Neural cell (in vitro differentiated cells): Measurements from ENCODE around the gene HORMAD2.

ENCODE experiments used
- TAF1 ChIP-seq: IDR thresholded peaks from 2 replicates; pipeline ENCODE4 v1.6.1; 2012; ENCODE audit warnings: low read depth
- TF ChIP-seq, protein P1 (sequence below): fragments of 450-650 bp; IDR thresholded peaks from 2 replicates; pipeline ENCODE4 v1.5.1; 2014; ENCODE audit warnings: antibody characterized with exemption, mild to moderate bottlenecking, moderate library complexity; ENCODE audit not compliant: poor library complexity, severe bottlenecking
- TF ChIP-seq, protein P2 (sequence below): IDR thresholded peaks from 2 replicates; pipeline ENCODE4 v1.6.1; 2012; ENCODE audit warnings: borderline replicate concordance

DNA sequence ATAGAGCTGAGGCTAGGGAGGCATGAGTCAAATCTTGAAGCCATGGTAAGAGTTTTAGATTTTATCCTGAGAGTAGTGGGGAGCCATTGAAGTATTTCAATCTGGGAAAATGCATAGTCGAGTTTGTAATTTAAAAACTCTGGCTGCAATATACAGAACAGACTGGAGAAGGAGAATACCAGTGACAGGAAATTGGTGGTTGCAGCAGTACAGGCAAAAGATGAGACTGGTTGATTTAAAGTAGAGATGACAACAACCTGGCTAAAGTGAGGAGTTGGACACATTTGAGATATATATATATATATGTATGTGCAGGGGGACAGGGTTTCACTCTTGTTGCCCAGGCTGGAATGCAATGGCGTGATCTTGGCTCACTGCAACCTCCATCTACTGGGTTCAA lies 6.2 kb downstream of the HORMAD2 start:
- TF ChIP-seq, protein P1, sequence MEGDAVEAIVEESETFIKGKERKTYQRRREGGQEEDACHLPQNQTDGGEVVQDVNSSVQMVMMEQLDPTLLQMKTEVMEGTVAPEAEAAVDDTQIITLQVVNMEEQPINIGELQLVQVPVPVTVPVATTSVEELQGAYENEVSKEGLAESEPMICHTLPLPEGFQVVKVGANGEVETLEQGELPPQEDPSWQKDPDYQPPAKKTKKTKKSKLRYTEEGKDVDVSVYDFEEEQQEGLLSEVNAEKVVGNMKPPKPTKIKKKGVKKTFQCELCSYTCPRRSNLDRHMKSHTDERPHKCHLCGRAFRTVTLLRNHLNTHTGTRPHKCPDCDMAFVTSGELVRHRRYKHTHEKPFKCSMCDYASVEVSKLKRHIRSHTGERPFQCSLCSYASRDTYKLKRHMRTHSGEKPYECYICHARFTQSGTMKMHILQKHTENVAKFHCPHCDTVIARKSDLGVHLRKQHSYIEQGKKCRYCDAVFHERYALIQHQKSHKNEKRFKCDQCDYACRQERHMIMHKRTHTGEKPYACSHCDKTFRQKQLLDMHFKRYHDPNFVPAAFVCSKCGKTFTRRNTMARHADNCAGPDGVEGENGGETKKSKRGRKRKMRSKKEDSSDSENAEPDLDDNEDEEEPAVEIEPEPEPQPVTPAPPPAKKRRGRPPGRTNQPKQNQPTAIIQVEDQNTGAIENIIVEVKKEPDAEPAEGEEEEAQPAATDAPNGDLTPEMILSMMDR = no peak
- TF ChIP-seq, protein P2, sequence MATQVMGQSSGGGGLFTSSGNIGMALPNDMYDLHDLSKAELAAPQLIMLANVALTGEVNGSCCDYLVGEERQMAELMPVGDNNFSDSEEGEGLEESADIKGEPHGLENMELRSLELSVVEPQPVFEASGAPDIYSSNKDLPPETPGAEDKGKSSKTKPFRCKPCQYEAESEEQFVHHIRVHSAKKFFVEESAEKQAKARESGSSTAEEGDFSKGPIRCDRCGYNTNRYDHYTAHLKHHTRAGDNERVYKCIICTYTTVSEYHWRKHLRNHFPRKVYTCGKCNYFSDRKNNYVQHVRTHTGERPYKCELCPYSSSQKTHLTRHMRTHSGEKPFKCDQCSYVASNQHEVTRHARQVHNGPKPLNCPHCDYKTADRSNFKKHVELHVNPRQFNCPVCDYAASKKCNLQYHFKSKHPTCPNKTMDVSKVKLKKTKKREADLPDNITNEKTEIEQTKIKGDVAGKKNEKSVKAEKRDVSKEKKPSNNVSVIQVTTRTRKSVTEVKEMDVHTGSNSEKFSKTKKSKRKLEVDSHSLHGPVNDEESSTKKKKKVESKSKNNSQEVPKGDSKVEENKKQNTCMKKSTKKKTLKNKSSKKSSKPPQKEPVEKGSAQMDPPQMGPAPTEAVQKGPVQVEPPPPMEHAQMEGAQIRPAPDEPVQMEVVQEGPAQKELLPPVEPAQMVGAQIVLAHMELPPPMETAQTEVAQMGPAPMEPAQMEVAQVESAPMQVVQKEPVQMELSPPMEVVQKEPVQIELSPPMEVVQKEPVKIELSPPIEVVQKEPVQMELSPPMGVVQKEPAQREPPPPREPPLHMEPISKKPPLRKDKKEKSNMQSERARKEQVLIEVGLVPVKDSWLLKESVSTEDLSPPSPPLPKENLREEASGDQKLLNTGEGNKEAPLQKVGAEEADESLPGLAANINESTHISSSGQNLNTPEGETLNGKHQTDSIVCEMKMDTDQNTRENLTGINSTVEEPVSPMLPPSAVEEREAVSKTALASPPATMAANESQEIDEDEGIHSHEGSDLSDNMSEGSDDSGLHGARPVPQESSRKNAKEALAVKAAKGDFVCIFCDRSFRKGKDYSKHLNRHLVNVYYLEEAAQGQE = no peak
- no peak for TF ChIP-seq TAF1
